ENCODE data around the gene SERGEF.

- TF ChIP-seq POLR2A (IDR thresholded peaks at IDR 0.05; ENCODE audit: low read depth, low read length) (no peak), IRF3 (IDR thresholded peaks at IDR 0.05) (no peak), CTCF (IDR thresholded peaks at IDR 0.05 in 2 of 3, conservative IDR thresholded peaks at IDR 0.05 in 1 of 3; ENCODE audit: control insufficient read depth in 2 of 3, extremely low read depth in 1 of 3, insufficient read depth in 1 of 3, low read depth in 3 of 3, low read length in 3 of 3) (no peak), HDAC2 (IDR thresholded peaks at IDR 0.05) (no peak), TAF1 (IDR thresholded peaks at IDR 0.05; ENCODE audit: borderline replicate concordance, low read depth, low read length) (no peak), POLR2AphosphoS5 (IDR thresholded peaks at IDR 0.05; ENCODE audit: low read length) (no peak), SKIL (IDR thresholded peaks at IDR 0.05; ENCODE audit: low read depth, poor library complexity, severe bottlenecking) (no peak), EZH2 (IDR thresholded peaks at IDR 0.05; ENCODE audit: borderline replicate concordance, control insufficient read depth, low read depth, low read length) (no peak), REST (IDR thresholded peaks at IDR 0.05; ENCODE audit: low read depth, low read length) (no peak), ATF2 (IDR thresholded peaks at IDR 0.05; ENCODE audit: low read length) (no peak), CBX5 (IDR thresholded peaks at IDR 0.05; ENCODE audit: low read depth) (no peak), EP300 (IDR thresholded peaks at IDR 0.05; ENCODE audit: borderline replicate concordance in 1 of 2, control insufficient read depth in 1 of 2, low read depth in 2 of 2, low read length in 2 of 2) (no peak)
These were observed 12.1 kb downstream of the SERGEF start for GRCh38 chr11:18000760-18001159.
